ENCODE results near the gene UBR7. TPM values are rescaled to one million over a fixed set of nuclear protein-coding genes. Genes with fewer than 3 reads are reported as not detected.

Gene UBR7
- total and polyA plus RNA-seq, 5 donors = 14.4 to 20.2 (median 19.9) TPM

Other genes with a start within 250 kb of the UBR7 start
- 100 to 1,000 TPM; 113 to 135 (median 129) TPM for gene ITPK1, start 91.3 kb upstream of the UBR7 start, total RNA-seq
- 78.2 TPM for gene ITPK1, start 91.3 kb upstream of the UBR7 start, polyA plus RNA-seq
- gene MOAP1, start 22.4 kb upstream of the UBR7 start, total RNA-seq = 10 to 100 TPM; 46.3 to 63.0 (median 54.8) TPM
- 45.7 TPM for gene MOAP1, start 22.4 kb upstream of the UBR7 start, polyA plus RNA-seq
- 10 to 100 TPM; 17.0 to 20.4 (median 18.2) TPM for gene LYSET, start 21.9 kb upstream of the UBR7 start, total RNA-seq
- gene LYSET, start 21.9 kb upstream of the UBR7 start, polyA plus RNA-seq = 20.5 TPM
- 10 to 100 TPM; 10.2 to 17.7 (median 14.1) TPM for gene GON7, start 191 bp upstream of the UBR7 start, total RNA-seq
- gene GON7, start 191 bp upstream of the UBR7 start, polyA plus RNA-seq = 26.7 TPM
- gene BTBD7, start 125.8 kb downstream of the UBR7 start, total RNA-seq = 10 to 100 TPM; 27.9 to 32.2 (median 30.0) TPM
- 8.5 TPM for gene BTBD7, start 125.8 kb downstream of the UBR7 start, polyA plus RNA-seq
- 1 to 10 TPM in 1 of 4 donors, not detected in 3; 1.1 TPM for gene COX8C, start 139.9 kb downstream of the UBR7 start, total RNA-seq
- 0.32 TPM for gene COX8C, start 139.9 kb downstream of the UBR7 start, polyA plus RNA-seq
- gene UNC79, start 223.7 kb downstream of the UBR7 start, total RNA-seq = under 1 TPM; 0.21 to 0.40 (median 0.30) TPM
- 0.16 TPM for gene UNC79, start 223.7 kb downstream of the UBR7 start, polyA plus RNA-seq

All from right cardiac atrium (tissue), 5 donors.